Adrenal gland (tissue), 5 donors: ENCODE data around the gene RPTOR.

Source experiments
- CTCF ChIP-seq, 6 experiments: fragments of 450-650 bp in 4 of 6; fragments of 200-600 bp in 2 of 6; sonication (generic) in 1 of 6; IDR thresholded peaks; 1 replicate in 5 of 6; 2 replicates in 1 of 6; pipeline versions ENCODE4 v1.5.1 to v1.8.0; 2016 to 2021; ENCODE audit warnings: antibody characterized with exemption in 6 of 6, mild to moderate bottlenecking in 2 of 6, moderate library complexity in 1 of 6
- POLR2A ChIP-seq, 2 donors: fragments of 450-650 bp; IDR thresholded peaks; one replicate each; pipeline ENCODE4 v1.6.1; 2017; ENCODE audit warnings: antibody characterized with exemption in 2 of 2, mild to moderate bottlenecking in 2 of 2, moderate library complexity in 1 of 2
- donor health status: DM: no; HTN: no; CAD: no.

- TF ChIP-seq CTCF (IDR thresholded peaks at IDR 0.05) = no peak
- no peak for TF ChIP-seq POLR2A (IDR thresholded peaks at IDR 0.05)
Measured at GRCh38 chr17:80858301-80859001, 313.8 kb downstream of the RPTOR start.
